Measurements from ENCODE around the gene WFDC13.

DNA sequence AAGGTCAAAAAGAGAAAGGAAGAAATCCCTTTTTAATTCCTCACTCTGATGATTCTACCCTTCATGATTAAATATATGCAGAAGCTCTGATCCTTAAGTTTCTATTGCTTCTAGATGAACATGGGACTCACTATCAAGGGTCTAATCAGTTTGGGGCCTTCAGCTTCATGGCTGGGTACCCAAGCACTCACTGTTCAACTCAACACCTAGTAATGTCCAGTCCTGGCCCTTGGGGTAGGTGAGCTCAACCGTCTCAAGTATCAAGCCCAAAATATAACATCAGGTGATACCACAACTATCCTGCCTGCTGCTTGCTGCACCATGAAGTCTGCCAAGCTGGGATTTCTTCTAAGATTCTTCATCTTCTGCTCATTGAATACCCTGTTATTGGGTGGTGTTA lies 20.2 kb downstream of the WFDC13 start, which contains the start of gene SPINT4:
- TF ChIP-seq POLR2A (IDR thresholded peaks at IDR 0.05) (no peak), EP300 (IDR thresholded peaks at IDR 0.05) (no peak)
- TF ChIP-seq, protein P1, sequence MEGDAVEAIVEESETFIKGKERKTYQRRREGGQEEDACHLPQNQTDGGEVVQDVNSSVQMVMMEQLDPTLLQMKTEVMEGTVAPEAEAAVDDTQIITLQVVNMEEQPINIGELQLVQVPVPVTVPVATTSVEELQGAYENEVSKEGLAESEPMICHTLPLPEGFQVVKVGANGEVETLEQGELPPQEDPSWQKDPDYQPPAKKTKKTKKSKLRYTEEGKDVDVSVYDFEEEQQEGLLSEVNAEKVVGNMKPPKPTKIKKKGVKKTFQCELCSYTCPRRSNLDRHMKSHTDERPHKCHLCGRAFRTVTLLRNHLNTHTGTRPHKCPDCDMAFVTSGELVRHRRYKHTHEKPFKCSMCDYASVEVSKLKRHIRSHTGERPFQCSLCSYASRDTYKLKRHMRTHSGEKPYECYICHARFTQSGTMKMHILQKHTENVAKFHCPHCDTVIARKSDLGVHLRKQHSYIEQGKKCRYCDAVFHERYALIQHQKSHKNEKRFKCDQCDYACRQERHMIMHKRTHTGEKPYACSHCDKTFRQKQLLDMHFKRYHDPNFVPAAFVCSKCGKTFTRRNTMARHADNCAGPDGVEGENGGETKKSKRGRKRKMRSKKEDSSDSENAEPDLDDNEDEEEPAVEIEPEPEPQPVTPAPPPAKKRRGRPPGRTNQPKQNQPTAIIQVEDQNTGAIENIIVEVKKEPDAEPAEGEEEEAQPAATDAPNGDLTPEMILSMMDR (IDR thresholded peaks at IDR 0.05) = no peak
